ENCODE results near the gene KRABD2.
A peak's percentile ranks its signal among the peaks of the same experiment; 100 is the strongest.

Gene KRABD2

GRCh38 chr17:8410883-8411238, 34.4 kb upstream of the KRABD2 start:
- DNase-seq (ENCODE audit: low read depth, low spot score) (no peak), ATAC-seq (no peak)
- H3K4me2 ChIP-seq (ENCODE audit: low read length): 0 out of 2 replicates have a peak overlapping the region, but pooled peaks have one; percentile 49
- no peaks in the 10 kb centered on the region for H3K79me2 ChIP-seq (ENCODE audit: insufficient read depth, low read length)
- intact Hi-C loops (cut with micrococcal nuclease): loop anchor here (2.0 kb wide), 1 partner anchor 336 kb away; no protein-coding TSS in a partner anchor
- H3K4me1 ChIP-seq (ENCODE audit: control insufficient read depth in 1 of 2, insufficient read depth in 2 of 2, low read length in 2 of 2): peaks cover 9 to 37% of the 10 kb centered on the region in 2 experiments
- H3K4me3 ChIP-seq (replicated peaks in 1 of 2; ENCODE audit: low read depth in 1 of 2, low read length in 2 of 2): no peak overlapping the region
- no peaks in the 10 kb centered on the region for H3K9me3 ChIP-seq (ENCODE audit: control insufficient read depth in 1 of 2, insufficient read depth in 1 of 2, low read depth in 1 of 2, low read length in 2 of 2)
- ChIA-PET POLR2A (interaction anchor here (1.5 to 3.1 kb wide), 2 partner anchors 24 to 27 kb away, joined by 11 to 14 read pairs; partner anchors contain the start of gene NDEL1), RAD21 (ENCODE audit: low non-redundant PET in 1 of 2, low total read pairs in 2 of 2, uncharacterized antibody in 2 of 2, unreplicated experiment in 2 of 2) (interaction anchor here (1.0 kb wide), 2 partner anchors 27 to 335 kb away, joined by 3 to 6 read pairs; no protein-coding TSS in a partner anchor), CTCF (interaction anchor here (1.0 to 2.2 kb wide), 9 partner anchors 10 to 375 kb away, joined by 3 to 27 read pairs (median 9); partner anchors contain the start of genes MYH10 and NDEL1)
- H3K36me3 ChIP-seq (ENCODE audit: control insufficient read depth in 1 of 2, insufficient read depth in 2 of 2, low read length in 2 of 2): no peaks in the 10 kb centered on the region
- H4K20me1 ChIP-seq (ENCODE audit: insufficient read depth): no peaks in the 10 kb centered on the region
- H3K27me3 ChIP-seq (ENCODE audit: insufficient read depth, low read length): no peaks in the 10 kb centered on the region
- H3K9me2 ChIP-seq (ENCODE audit: insufficient read depth): no peaks in the 10 kb centered on the region
- TF ChIP-seq ZBTB33 (IDR thresholded peaks at IDR 0.05; ENCODE audit: extremely low read depth, insufficient replicate concordance, low read length) (no peak), CTCF (IDR thresholded peaks at IDR 0.05 in 2 of 3, conservative IDR thresholded peaks at IDR 0.05 in 1 of 3; ENCODE audit: borderline replicate concordance in 1 of 3, insufficient read depth in 1 of 3, low read depth in 2 of 3, low read length in 2 of 3) (no peak), FOSL1 (IDR thresholded peaks at IDR 0.05; ENCODE audit: low read depth) (no peak), TCF7L2 (IDR thresholded peaks at IDR 0.05; ENCODE audit: borderline replicate concordance, extremely low read depth, insufficient read depth, insufficient read length) (no peak), ATF3 (IDR thresholded peaks at IDR 0.05) (no peak), EZH2 (IDR thresholded peaks at IDR 0.05) (no peak), CEBPB (IDR thresholded peaks at IDR 0.05; ENCODE audit: low read depth) (no peak), SP1 (IDR thresholded peaks at IDR 0.05; ENCODE audit: low read depth) (no peak)
- no peak overlapping the region for H3K9ac ChIP-seq (ENCODE audit: low read length)
- H3K27ac ChIP-seq (ENCODE audit: low read depth, low read length): no peak overlapping the region
- BruUV-seq (replicated peaks): no TSS peak
- H2AFZ ChIP-seq (ENCODE audit: low read depth, low read length, poor library complexity, severe bottlenecking): no peak overlapping the region
